Calu3 (cell line): Measurements from ENCODE around the gene BCAT1. TPM values are rescaled to one million over a fixed set of nuclear protein-coding genes. Genes with fewer than 3 reads are reported as not detected.

Source experiments
- BruUV-seq: library from RNA; stranded (reverse); fragments of 400-500 nt; replicated peaks from 2 replicates; lab custom pipeline; 2021; lab: Mats Ljungman, UMichigan
- CTCF ChIA-PET: fragments of 300-600 bp; sonication (Branson Sonifier 250); formaldehyde crosslinking; loops from one replicate; lab custom pipeline; 2022; ENCODE audit warnings: antibody characterized with exemption; lab: Charles Lee
- DNase-seq: peaks from one replicate; pipeline ENCODE4 v3.0.0; 2022
- H3K27ac Mint-ChIP-seq: one replicate; pipeline ENCODE4 v1.8.0; 2022; ENCODE audit warnings: mixed read lengths; ENCODE audit not compliant: unreplicated experiment
- H3K27me3 Mint-ChIP-seq: one replicate; pipeline ENCODE4 v1.8.0; 2022; ENCODE audit warnings: mixed read lengths; ENCODE audit not compliant: unreplicated experiment
- H3K36me3 Mint-ChIP-seq: one replicate; pipeline ENCODE4 v1.8.0; 2022; ENCODE audit warnings: mild to moderate bottlenecking, moderate library complexity, mixed read lengths; ENCODE audit not compliant: insufficient read depth, unreplicated experiment
- H3K4me1 Mint-ChIP-seq: one replicate; pipeline ENCODE4 v1.8.0; 2022; ENCODE audit warnings: mild to moderate bottlenecking, low read depth, mixed read lengths; ENCODE audit not compliant: unreplicated experiment
- H3K4me3 Mint-ChIP-seq: one replicate; pipeline ENCODE4 v1.8.0; 2022; ENCODE audit warnings: mild to moderate bottlenecking, low read depth, moderate library complexity, mixed read lengths; ENCODE audit not compliant: unreplicated experiment
- H3K9me3 Mint-ChIP-seq: one replicate; pipeline ENCODE4 v1.8.0; 2022; ENCODE audit warnings: low read depth, mixed read lengths; ENCODE audit not compliant: unreplicated experiment
- intact Hi-C: fragments of 100-400 bp; cut with micrococcal nuclease; formaldehyde crosslinking; loops from one replicate; pipeline ENCODE4 v1.10.0; 2022; ENCODE audit not compliant: unreplicated experiment
- total RNA-seq: library from RNA; stranded (reverse); gene quantifications from 2 replicates; pipeline ENCODE4 v1.2.3, GENCODE V29; 2022
- TF ChIP-seq, protein P1 (sequence below): fragments of 200-600 bp; IDR thresholded peaks from one replicate; pipeline ENCODE4 v1.8.0; 2022; ENCODE audit warnings: antibody characterized with exemption; ENCODE audit not compliant: unreplicated experiment

BCAT1 gene
- total RNA-seq, 1 experiment from 2014 or later = 4.0 TPM

DNA sequence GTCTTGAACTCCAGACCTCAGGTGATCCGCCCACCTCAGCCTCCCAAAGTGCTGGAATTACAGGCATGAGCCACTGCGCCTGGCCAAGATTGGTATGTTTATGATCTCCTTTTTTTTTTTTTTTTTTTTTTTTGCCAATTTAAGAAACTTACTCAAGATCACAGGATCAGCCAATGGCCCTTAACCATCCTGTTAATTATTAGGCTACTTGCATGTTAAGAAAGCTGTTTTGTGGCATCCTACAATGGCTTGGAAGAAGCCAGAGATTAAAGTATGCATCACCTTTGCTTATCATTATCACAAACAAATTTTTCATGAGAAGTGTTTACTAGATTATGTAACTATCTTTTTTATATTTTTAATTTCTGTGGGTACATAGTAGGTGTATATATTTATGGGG, 140.2 kb downstream of the BCAT1 start:
- no peaks in the 10 kb centered on the region for H3K27me3 Mint-ChIP-seq
- no peaks in the 10 kb centered on the region for H3K4me1 Mint-ChIP-seq
- H3K36me3 Mint-ChIP-seq = no peaks in the 10 kb centered on the region
- intact Hi-C loops = no loop called here
- no peak for DNase-seq
- H3K9me3 Mint-ChIP-seq = no peaks in the 10 kb centered on the region
- no peak overlapping the region for H3K27ac Mint-ChIP-seq
- TF ChIP-seq, protein P1, sequence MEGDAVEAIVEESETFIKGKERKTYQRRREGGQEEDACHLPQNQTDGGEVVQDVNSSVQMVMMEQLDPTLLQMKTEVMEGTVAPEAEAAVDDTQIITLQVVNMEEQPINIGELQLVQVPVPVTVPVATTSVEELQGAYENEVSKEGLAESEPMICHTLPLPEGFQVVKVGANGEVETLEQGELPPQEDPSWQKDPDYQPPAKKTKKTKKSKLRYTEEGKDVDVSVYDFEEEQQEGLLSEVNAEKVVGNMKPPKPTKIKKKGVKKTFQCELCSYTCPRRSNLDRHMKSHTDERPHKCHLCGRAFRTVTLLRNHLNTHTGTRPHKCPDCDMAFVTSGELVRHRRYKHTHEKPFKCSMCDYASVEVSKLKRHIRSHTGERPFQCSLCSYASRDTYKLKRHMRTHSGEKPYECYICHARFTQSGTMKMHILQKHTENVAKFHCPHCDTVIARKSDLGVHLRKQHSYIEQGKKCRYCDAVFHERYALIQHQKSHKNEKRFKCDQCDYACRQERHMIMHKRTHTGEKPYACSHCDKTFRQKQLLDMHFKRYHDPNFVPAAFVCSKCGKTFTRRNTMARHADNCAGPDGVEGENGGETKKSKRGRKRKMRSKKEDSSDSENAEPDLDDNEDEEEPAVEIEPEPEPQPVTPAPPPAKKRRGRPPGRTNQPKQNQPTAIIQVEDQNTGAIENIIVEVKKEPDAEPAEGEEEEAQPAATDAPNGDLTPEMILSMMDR = no peak
- CTCF ChIA-PET = no interaction called here
- BruUV-seq = no TSS peak
- no peak overlapping the region for H3K4me3 Mint-ChIP-seq

DNA sequence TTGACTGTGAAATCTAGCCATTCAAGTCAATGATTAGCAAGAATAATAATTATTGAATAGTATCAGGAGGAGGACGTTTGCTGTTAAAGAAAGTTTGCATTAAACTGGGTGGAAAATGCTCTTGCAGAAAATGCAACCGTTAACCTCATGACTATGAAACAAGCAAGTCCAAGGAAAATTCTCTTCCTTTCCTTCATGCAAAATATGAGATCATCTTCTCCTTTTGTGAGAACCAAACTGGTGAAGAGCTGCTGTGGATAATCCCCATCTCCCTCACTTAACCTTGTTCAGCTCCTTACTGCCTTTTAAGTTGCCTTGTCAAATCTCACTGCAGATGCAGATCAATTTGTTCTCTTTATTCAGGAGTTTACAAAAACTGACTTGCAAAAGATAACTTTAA, 142.5 kb downstream of the BCAT1 start:
- intact Hi-C loops = no loop called here
- Mint-ChIP-seq H3K4me1 (no peaks in the 10 kb centered on the region), H3K4me3 (no peak overlapping the region), H3K27ac (no peak overlapping the region), H3K9me3 (peaks cover 6% of the 10 kb centered on the region), H3K36me3 (no peaks in the 10 kb centered on the region), H3K27me3 (no peaks in the 10 kb centered on the region)
- TF ChIP-seq, protein P1 = no peak
- CTCF ChIA-PET = interaction anchor here (1.5 kb wide), 1 partner anchor 10 kb away, joined by 4 read pairs; no protein-coding TSS in a partner anchor
- DNase-seq = no peak
- no TSS peak for BruUV-seq

DNA sequence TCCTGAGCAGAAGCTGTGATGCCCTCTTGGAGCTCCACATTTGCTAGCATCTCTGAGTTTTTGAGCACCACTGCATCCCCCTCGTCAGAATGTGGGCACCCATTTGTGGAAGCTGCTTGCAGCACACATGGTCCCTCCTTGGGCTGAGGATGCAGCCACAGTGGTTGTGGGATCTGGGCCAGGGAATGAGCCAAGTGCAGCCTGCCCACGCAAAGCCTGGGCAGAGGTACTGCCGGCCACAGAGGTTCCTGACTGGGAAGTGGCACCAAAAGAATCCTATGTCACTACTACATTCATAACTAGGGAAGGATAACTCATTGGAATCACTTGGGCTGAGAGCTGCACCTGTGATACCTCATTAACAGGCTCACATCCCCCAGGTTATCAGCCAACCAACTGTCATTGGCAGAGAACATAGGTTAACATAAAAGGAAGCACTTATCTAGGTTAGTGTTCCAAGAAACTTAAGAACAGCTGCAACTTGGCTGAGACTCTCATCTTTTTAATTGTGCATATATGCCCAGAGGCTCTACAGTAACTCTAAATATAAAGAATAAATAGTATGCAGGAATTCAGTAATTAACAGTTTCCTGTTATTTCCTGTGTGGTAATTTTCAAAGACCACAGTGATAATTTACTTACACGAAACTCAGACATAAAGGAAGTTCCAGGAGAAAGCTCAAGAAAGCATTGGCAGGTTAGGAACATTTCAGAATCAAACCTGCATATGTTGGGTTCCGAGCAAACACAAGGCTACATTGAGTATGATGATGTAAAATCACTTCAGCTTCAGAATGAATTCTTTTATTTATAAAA, 145.3 kb downstream of the BCAT1 start:
- Mint-ChIP-seq H3K27me3 (peaks cover 7% of the 10 kb centered on the region), H3K4me3 (no peak overlapping the region), H3K4me1 (no peaks in the 10 kb centered on the region), H3K9me3 (peaks cover 9% of the 10 kb centered on the region), H3K36me3 (no peaks in the 10 kb centered on the region), H3K27ac (no peak overlapping the region)
- CTCF ChIA-PET = no interaction called here
- intact Hi-C loops = no loop called here
- TF ChIP-seq, protein P1 = no peak
- DNase-seq = no peak
- BruUV-seq = no TSS peak

DNA sequence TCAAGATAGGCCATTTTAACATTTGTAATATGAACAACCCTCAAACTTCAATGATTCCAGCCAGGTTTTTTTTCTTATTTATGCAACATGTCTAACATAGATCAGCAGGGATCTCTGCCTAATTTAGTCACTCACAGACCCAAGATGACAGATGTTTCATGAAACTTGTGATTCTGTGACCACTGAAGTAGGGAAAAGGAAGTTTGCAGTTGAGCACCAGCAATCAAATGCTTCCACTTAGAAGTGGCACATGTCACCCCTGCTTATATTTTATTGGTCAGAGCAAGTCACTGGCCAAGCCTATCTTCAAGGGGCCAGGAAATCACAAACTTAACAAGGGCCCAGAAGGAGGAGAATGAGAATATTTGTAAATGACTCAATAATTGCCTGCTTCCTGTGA, 150.6 kb downstream of the BCAT1 start:
- intact Hi-C loops = no loop called here
- no peaks in the 10 kb centered on the region for H3K36me3 Mint-ChIP-seq

More for the DNA sequence above, 150.6 kb downstream of the BCAT1 start:
- CTCF ChIA-PET = no interaction called here
- DNase-seq = no peak
- Mint-ChIP-seq H3K4me3 (no peak overlapping the region), H3K27me3 (peaks cover 7% of the 10 kb centered on the region), H3K27ac (no peak overlapping the region), H3K9me3 (peaks cover 9% of the 10 kb centered on the region), H3K4me1 (no peaks in the 10 kb centered on the region)
- BruUV-seq = no TSS peak
- TF ChIP-seq, protein P1 = no peak
